Measurements from ENCODE around the gene KLHL25. TPM values are rescaled to one million over a fixed set of nuclear protein-coding genes. Genes with fewer than 3 reads are reported as not detected.

KLHL25 gene
- polyA plus RNA-seq = 38.9 and 45.7 TPM in 2 replicates
- 57.7 and 58.9 TPM in 2 replicates for polyA minus RNA-seq

DNA sequence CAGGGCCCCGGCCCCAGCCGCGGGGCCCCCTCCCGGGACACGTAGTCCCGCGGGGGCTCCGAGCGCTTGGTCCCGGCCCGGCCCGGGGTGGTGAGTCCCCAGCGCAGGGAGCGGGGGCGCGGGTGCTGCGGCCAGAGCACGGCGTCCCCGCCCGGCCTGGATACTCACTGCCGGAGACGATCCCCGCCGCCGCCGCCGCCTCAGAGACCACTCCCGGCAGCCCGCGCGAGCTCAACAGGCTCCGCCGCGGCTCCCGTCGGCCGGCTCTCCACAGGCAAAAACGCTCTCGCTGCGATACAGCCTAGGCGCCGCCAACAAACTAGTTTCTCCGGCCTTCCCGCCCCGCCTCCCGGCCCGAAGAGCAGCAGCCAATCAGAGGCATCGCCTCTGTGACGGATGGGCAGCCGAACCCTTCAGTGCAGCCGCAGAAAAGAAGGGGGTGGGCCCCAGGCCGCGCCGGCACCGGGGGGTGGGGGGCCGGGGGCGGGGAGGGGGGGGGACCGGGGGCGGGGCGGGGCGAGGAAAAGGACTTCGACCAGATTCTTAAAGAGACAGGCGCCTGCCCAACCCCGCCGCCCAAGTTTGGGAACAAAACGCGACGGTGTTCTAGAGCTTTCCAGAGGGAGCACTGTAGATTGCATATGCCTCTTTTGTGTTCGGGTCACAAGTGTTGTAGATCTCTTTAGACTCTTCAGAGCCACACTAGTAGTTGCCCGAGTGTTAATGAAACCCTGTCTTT lies at the start of gene KLHL25:
TSS of gene KLHL25 (minus strand) at position 328 of the 739 bp plus-strand sequence. CDS start 25,115 bp downstream, outside the sequence.
- Histone ChIP-seq H3K9me2 (ENCODE audit: insufficient read depth, low read length) (no peaks in the 10 kb centered on the region), H3K4me3 (ENCODE audit: low read length) (peak within 1 kb of the TSS; percentile 97), H3K79me2 (replicated peaks; ENCODE audit: insufficient read depth, low read length) (peaks cover 44% of the 10 kb centered on the region), H3K27me3 (ENCODE audit: insufficient read depth, low read depth, low read length) (no peaks in the 10 kb centered on the region), H3K9ac (ENCODE audit: low read length) (peak within 1 kb of the TSS; percentile 78), H3F3A (ENCODE audit: insufficient read depth, low read length, poor library complexity, severe bottlenecking) (no peaks in the 10 kb centered on the region), H2AFZ (ENCODE audit: low read depth, low read length) (peak within 1 kb of the TSS; percentile 58), H3K4me2 (ENCODE audit: low read length) (peak within 1 kb of the TSS; percentile 94), H4K20me1 (ENCODE audit: insufficient read depth) (no peaks in the 10 kb centered on the region), H3K27ac (ENCODE audit: low read length) (peak within 1 kb of the TSS; percentile 66), H3K9me3 (ENCODE audit: low read length) (no peaks in the 10 kb centered on the region), H3K36me3 (ENCODE audit: insufficient read depth, low read length) (no peaks in the 10 kb centered on the region)
- no peak for TF ChIP-seq SMC3 (conservative IDR thresholded peaks at IDR 0.05; ENCODE audit: poor library complexity)
- peak; percentile 31 for TF ChIP-seq REST (IDR thresholded peaks at IDR 0.05; ENCODE audit: borderline replicate concordance)
- TF ChIP-seq EZH2 (IDR thresholded peaks at IDR 0.05; ENCODE audit: borderline replicate concordance, insufficient read depth, low read length, poor library complexity, severe bottlenecking) = no peak
- no peak for TF ChIP-seq TAF1 (IDR thresholded peaks at IDR 0.05; ENCODE audit: low read depth)
- no peak for TF ChIP-seq CTCF (IDR thresholded peaks at IDR 0.05; ENCODE audit: poor library complexity, severe bottlenecking)
- peak; percentile 87 for TF ChIP-seq POLR2AphosphoS5 (IDR thresholded peaks at IDR 0.05)
- TF ChIP-seq EP300 (conservative IDR thresholded peaks at IDR 0.05; ENCODE audit: poor library complexity, severe bottlenecking) = peak; percentile 7
- no peak for TF ChIP-seq RAD21 (conservative IDR thresholded peaks at IDR 0.05)
- peak; percentile 43 for TF ChIP-seq MXI1 (conservative IDR thresholded peaks at IDR 0.05; ENCODE audit: poor library complexity, severe bottlenecking)

DNA sequence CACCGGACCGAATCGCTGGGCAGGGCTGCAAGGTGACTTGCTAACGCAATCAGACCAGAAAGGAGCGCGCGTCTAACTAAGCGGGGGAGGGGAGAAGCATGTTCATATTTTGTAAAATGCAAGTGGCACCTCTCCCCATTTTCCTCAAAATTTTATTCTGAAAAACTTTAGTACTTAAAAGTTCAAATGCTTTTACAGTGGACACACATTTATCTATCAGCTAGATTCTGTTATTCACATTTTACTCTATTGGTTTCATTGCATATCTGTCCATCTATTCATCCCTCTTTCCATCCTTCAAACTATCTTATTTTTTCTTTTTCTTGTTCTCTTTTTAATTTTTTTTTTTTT lies 46.1 kb upstream of the KLHL25 start:
- H2AFZ ChIP-seq (ENCODE audit: low read depth, low read length) = no peak overlapping the region
- TF ChIP-seq REST (IDR thresholded peaks at IDR 0.05; ENCODE audit: borderline replicate concordance) = no peak
- no peak for TF ChIP-seq POLR2AphosphoS5 (IDR thresholded peaks at IDR 0.05)
- TF ChIP-seq SMC3 (conservative IDR thresholded peaks at IDR 0.05; ENCODE audit: poor library complexity) = no peak
- TF ChIP-seq EP300 (conservative IDR thresholded peaks at IDR 0.05; ENCODE audit: poor library complexity, severe bottlenecking) = no peak
- TF ChIP-seq MXI1 (conservative IDR thresholded peaks at IDR 0.05; ENCODE audit: poor library complexity, severe bottlenecking) = no peak
- TF ChIP-seq EZH2 (IDR thresholded peaks at IDR 0.05; ENCODE audit: borderline replicate concordance, insufficient read depth, low read length, poor library complexity, severe bottlenecking) = no peak
- no peak for TF ChIP-seq CTCF (IDR thresholded peaks at IDR 0.05; ENCODE audit: poor library complexity, severe bottlenecking)
- no peak for TF ChIP-seq RAD21 (conservative IDR thresholded peaks at IDR 0.05)
- TF ChIP-seq TAF1 (IDR thresholded peaks at IDR 0.05; ENCODE audit: low read depth) = no peak
- no peaks in the 10 kb centered on the region for H3K9me3 ChIP-seq (ENCODE audit: low read length)

More for the DNA sequence above, 46.1 kb upstream of the KLHL25 start:
- no peak overlapping the region for H3K9ac ChIP-seq (ENCODE audit: low read length)
- no peak overlapping the region for H3K4me2 ChIP-seq (ENCODE audit: low read length)
- H3K4me3 ChIP-seq (ENCODE audit: low read length) = peak overlapping the region; percentile 61
- no peaks in the 10 kb centered on the region for H3K27me3 ChIP-seq (ENCODE audit: insufficient read depth, low read depth, low read length)
- no peaks in the 10 kb centered on the region for H3F3A ChIP-seq (ENCODE audit: insufficient read depth, low read length, poor library complexity, severe bottlenecking)
- H3K9me2 ChIP-seq (ENCODE audit: insufficient read depth, low read length) = no peaks in the 10 kb centered on the region
- no peaks in the 10 kb centered on the region for H4K20me1 ChIP-seq (ENCODE audit: insufficient read depth)
- H3K36me3 ChIP-seq (ENCODE audit: insufficient read depth, low read length) = no peaks in the 10 kb centered on the region
- H3K27ac ChIP-seq (ENCODE audit: low read length) = no peak overlapping the region
- H3K79me2 ChIP-seq (replicated peaks; ENCODE audit: insufficient read depth, low read length) = no peaks in the 10 kb centered on the region

All from neural cell (in vitro differentiated cells).